ENCODE data around the gene MORF4L2.

The MORF4L2 gene

DNA sequence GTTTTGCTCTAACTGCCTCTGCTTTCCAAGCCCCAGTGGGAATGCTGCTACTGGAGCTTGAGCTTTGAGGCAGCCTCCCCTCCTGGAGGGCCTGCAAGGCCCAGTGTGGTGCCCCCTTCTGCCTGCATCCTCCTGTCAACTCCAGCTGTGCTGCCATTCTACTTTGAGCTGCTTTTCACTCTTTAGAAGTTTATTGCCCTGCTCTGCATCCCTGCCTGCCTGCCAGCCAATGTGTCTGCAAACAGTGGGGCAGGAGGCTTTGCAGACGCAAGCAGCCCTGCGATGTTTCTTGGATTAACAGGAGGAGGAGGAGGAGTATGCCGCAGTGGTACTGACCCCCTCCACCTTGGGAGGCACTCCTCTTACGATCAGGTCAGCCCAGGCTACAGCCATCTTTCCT lies 40.6 kb upstream of the MORF4L2 start:
- ChIA-PET POLR2A (no interaction called here), CTCF (no interaction called here)
- no peaks in the 10 kb centered on the region for H3K36me3 ChIP-seq (ENCODE audit: control insufficient read depth in 4 of 4, insufficient read depth in 4 of 4, low read length in 3 of 4)
- peaks cover 0 to 23% (median 17%) of the 10 kb centered on the region in 4 experiments for H3K4me1 ChIP-seq (ENCODE audit: control extremely low read depth in 1 of 4, control insufficient read depth in 4 of 4, insufficient read depth in 4 of 4, low read length in 3 of 4)
- H3K27me3 ChIP-seq (replicated peaks in 2 of 5; ENCODE audit: control insufficient read depth in 4 of 5, insufficient read depth in 5 of 5, low read length in 4 of 5), result peaks cover 0 to 24% (median 0%) of the 10 kb centered on the region in 5 experiments
- no peak overlapping the region for H3K27ac ChIP-seq (ENCODE audit: insufficient read depth in 1 of 2, low read depth in 1 of 2, low read length in 2 of 2, poor library complexity in 1 of 2, severe bottlenecking in 2 of 2)
- H3K9me3 ChIP-seq (ENCODE audit: control extremely low read depth in 1 of 5, control insufficient read depth in 4 of 5, insufficient read depth in 2 of 5, low read depth in 1 of 5, low read length in 4 of 5), result no peaks in the 10 kb centered on the region
- 92% methylated on average over 2 of the region's 4 CpGs for WGBS (ENCODE audit: insufficient coverage)
- DNase-seq, result no peak
- no peak overlapping the region for H3K4me3 ChIP-seq (ENCODE audit: control insufficient read depth in 1 of 7, extremely low read depth in 1 of 7, insufficient read depth in 4 of 7, low read depth in 2 of 7, low read length in 6 of 7)

GRCh38 chrX:103726477-103726876 lies 40.0 kb upstream of the MORF4L2 start:
- H3K4me3 ChIP-seq (ENCODE audit: control insufficient read depth in 1 of 7, extremely low read depth in 1 of 7, insufficient read depth in 4 of 7, low read depth in 2 of 7, low read length in 6 of 7), result no peak overlapping the region
- no peak overlapping the region for H3K27ac ChIP-seq (ENCODE audit: insufficient read depth in 1 of 2, low read depth in 1 of 2, low read length in 2 of 2, poor library complexity in 1 of 2, severe bottlenecking in 2 of 2)
- H3K27me3 ChIP-seq (replicated peaks in 2 of 5; ENCODE audit: control insufficient read depth in 4 of 5, insufficient read depth in 5 of 5, low read length in 4 of 5), result peaks cover 0 to 24% (median 0%) of the 10 kb centered on the region in 5 experiments
- DNase-seq, result no peak
- POLR2A ChIA-PET, result no interaction called here
- CTCF ChIA-PET, result interaction anchor here (1.0 to 1.2 kb wide), 3 partner anchors 11 to 16 kb away, joined by 3 to 4 read pairs (median 4); partner anchors contain the start of gene TMEM31
- H3K36me3 ChIP-seq (ENCODE audit: control insufficient read depth in 4 of 4, insufficient read depth in 4 of 4, low read length in 3 of 4), result no peaks in the 10 kb centered on the region
- WGBS (ENCODE audit: insufficient coverage), result 70% methylated on average over 5 of the region's 5 CpGs
- peaks cover 0 to 23% (median 17%) of the 10 kb centered on the region in 4 experiments for H3K4me1 ChIP-seq (ENCODE audit: control extremely low read depth in 1 of 4, control insufficient read depth in 4 of 4, insufficient read depth in 4 of 4, low read length in 3 of 4)
- H3K9me3 ChIP-seq (ENCODE audit: control extremely low read depth in 1 of 5, control insufficient read depth in 4 of 5, insufficient read depth in 2 of 5, low read depth in 1 of 5, low read length in 4 of 5), result no peaks in the 10 kb centered on the region

DNA sequence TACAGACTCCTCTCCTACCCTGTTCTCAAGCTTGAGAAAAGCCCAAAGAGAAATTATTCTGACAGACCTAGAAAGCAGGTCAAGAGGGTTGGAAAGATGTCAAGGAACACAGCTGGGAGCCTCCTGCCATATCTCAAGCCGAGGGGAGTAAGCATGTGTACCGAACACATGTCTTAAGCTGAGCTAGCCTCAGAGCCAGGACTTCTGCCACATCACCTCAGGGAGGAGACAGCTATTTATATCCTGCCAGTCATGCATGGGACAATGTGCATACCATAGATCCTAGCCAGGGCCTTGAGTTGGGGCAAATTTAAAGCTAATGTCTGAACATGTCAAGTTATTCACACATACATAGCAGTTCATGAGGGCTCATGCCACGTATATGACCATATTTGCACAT lies 36.0 kb upstream of the MORF4L2 start:
- no peak for DNase-seq
- Histone ChIP-seq H3K4me1 (ENCODE audit: control extremely low read depth in 1 of 4, control insufficient read depth in 4 of 4, insufficient read depth in 4 of 4, low read length in 3 of 4) (no peaks in the 10 kb centered on the region), H3K27ac (ENCODE audit: insufficient read depth in 1 of 2, low read depth in 1 of 2, low read length in 2 of 2, poor library complexity in 1 of 2, severe bottlenecking in 2 of 2) (no peak overlapping the region), H3K9me3 (ENCODE audit: control extremely low read depth in 1 of 5, control insufficient read depth in 4 of 5, insufficient read depth in 2 of 5, low read depth in 1 of 5, low read length in 4 of 5) (no peaks in the 10 kb centered on the region), H3K27me3 (replicated peaks in 2 of 5; ENCODE audit: control insufficient read depth in 4 of 5, insufficient read depth in 5 of 5, low read length in 4 of 5) (peaks cover 0 to 10% (median 0%) of the 10 kb centered on the region in 5 experiments), H3K36me3 (ENCODE audit: control insufficient read depth in 4 of 4, insufficient read depth in 4 of 4, low read length in 3 of 4) (no peaks in the 10 kb centered on the region), H3K4me3 (ENCODE audit: control insufficient read depth in 1 of 7, extremely low read depth in 1 of 7, insufficient read depth in 4 of 7, low read depth in 2 of 7, low read length in 6 of 7) (no peak overlapping the region)
- ChIA-PET POLR2A (no interaction called here), CTCF (interaction anchor here (1.5 kb wide), 1 partner anchor 11 kb away, joined by 5 read pairs; no protein-coding TSS in a partner anchor)
- WGBS (ENCODE audit: insufficient coverage), result 86% methylated on average over 2 of the region's 3 CpGs

GRCh38 chrX:103718120-103718519 lies 31.6 kb upstream of the MORF4L2 start:
- no peaks in the 10 kb centered on the region for H3K36me3 ChIP-seq (ENCODE audit: control insufficient read depth in 4 of 4, insufficient read depth in 4 of 4, low read length in 3 of 4)
- 96% methylated on average over 4 of the region's 4 CpGs for WGBS (ENCODE audit: insufficient coverage)
- no peaks in the 10 kb centered on the region for H3K9me3 ChIP-seq (ENCODE audit: control extremely low read depth in 1 of 5, control insufficient read depth in 4 of 5, insufficient read depth in 2 of 5, low read depth in 1 of 5, low read length in 4 of 5)
- no peak for DNase-seq
- H3K4me1 ChIP-seq (ENCODE audit: control extremely low read depth in 1 of 4, control insufficient read depth in 4 of 4, insufficient read depth in 4 of 4, low read length in 3 of 4), result no peaks in the 10 kb centered on the region
- ChIA-PET CTCF (no interaction called here), POLR2A (no interaction called here)
- no peak overlapping the region for H3K4me3 ChIP-seq (ENCODE audit: control insufficient read depth in 1 of 7, extremely low read depth in 1 of 7, insufficient read depth in 4 of 7, low read depth in 2 of 7, low read length in 6 of 7)
- H3K27me3 ChIP-seq (replicated peaks in 2 of 5; ENCODE audit: control insufficient read depth in 4 of 5, insufficient read depth in 5 of 5, low read length in 4 of 5), result peaks cover 0 to 4% (median 0%) of the 10 kb centered on the region in 5 experiments
- no peak overlapping the region for H3K27ac ChIP-seq (ENCODE audit: insufficient read depth in 1 of 2, low read depth in 1 of 2, low read length in 2 of 2, poor library complexity in 1 of 2, severe bottlenecking in 2 of 2)

DNA sequence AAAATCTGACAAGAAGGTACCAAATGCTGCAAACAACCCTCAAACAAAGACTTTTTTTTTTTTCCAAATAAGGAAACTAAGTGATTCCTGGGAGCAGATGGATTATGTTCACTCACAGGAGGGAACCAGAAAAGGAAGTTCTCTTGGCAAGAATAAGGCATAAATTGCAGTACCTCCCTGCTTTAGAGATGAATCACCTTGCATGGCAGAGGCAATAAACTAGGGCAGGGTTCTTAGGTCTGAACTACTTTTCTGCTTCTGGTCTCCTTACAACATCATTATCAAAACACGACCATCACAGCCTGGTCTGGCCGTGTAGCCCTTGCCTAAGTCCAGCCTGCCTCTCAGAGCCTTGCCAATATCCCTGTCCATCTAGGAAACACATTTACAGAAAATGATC lies 30.5 kb upstream of the MORF4L2 start:
- CTCF ChIA-PET, result no interaction called here

GRCh38 chrX:103710609-103711008 lies 24.1 kb upstream of the MORF4L2 start, which contains the start of gene TMEM31:
TSS of gene TMEM31 (plus strand) at chrX:103710909. CDS start at chrX:103712259, 1,350 bp downstream.
- no peaks in the 10 kb centered on the region for H3K9me3 ChIP-seq (ENCODE audit: control extremely low read depth in 1 of 5, control insufficient read depth in 4 of 5, insufficient read depth in 2 of 5, low read depth in 1 of 5, low read length in 4 of 5)
- WGBS (ENCODE audit: insufficient coverage), result 95% methylated on average over 4 of the region's 5 CpGs
- CTCF ChIA-PET, result interaction anchor here (0.7 to 7.9 kb wide), 9 partner anchors 9 to 237 kb away, joined by 3 to 58 read pairs (median 5); partner anchors contain the start of gene PLP1
- POLR2A ChIA-PET, result interaction anchor here (0.6 kb wide), 1 partner anchor 46 kb away, joined by 3 read pairs; no protein-coding TSS in a partner anchor
- no peaks in the 10 kb centered on the region for H3K27me3 ChIP-seq (replicated peaks in 2 of 5; ENCODE audit: control insufficient read depth in 4 of 5, insufficient read depth in 5 of 5, low read length in 4 of 5)
- H3K27ac ChIP-seq (ENCODE audit: insufficient read depth in 1 of 2, low read depth in 1 of 2, low read length in 2 of 2, poor library complexity in 1 of 2, severe bottlenecking in 2 of 2), result no peak within 1 kb of the TSS
- H3K4me1 ChIP-seq (ENCODE audit: control extremely low read depth in 1 of 4, control insufficient read depth in 4 of 4, insufficient read depth in 4 of 4, low read length in 3 of 4), result no peaks in the 10 kb centered on the region
- no peak within 1 kb of the TSS for H3K4me3 ChIP-seq (ENCODE audit: control insufficient read depth in 1 of 7, extremely low read depth in 1 of 7, insufficient read depth in 4 of 7, low read depth in 2 of 7, low read length in 6 of 7)
- no peaks in the 10 kb centered on the region for H3K36me3 ChIP-seq (ENCODE audit: control insufficient read depth in 4 of 4, insufficient read depth in 4 of 4, low read length in 3 of 4)
- no peak for DNase-seq

More for the DNA sequence above, 30.5 kb upstream of the MORF4L2 start:
- POLR2A ChIA-PET, result no interaction called here
- Histone ChIP-seq H3K4me1 (ENCODE audit: control extremely low read depth in 1 of 4, control insufficient read depth in 4 of 4, insufficient read depth in 4 of 4, low read length in 3 of 4) (no peaks in the 10 kb centered on the region), H3K9me3 (ENCODE audit: control extremely low read depth in 1 of 5, control insufficient read depth in 4 of 5, insufficient read depth in 2 of 5, low read depth in 1 of 5, low read length in 4 of 5) (no peaks in the 10 kb centered on the region), H3K4me3 (ENCODE audit: control insufficient read depth in 1 of 7, extremely low read depth in 1 of 7, insufficient read depth in 4 of 7, low read depth in 2 of 7, low read length in 6 of 7) (no peak overlapping the region), H3K36me3 (ENCODE audit: control insufficient read depth in 4 of 4, insufficient read depth in 4 of 4, low read length in 3 of 4) (no peaks in the 10 kb centered on the region), H3K27me3 (replicated peaks in 2 of 5; ENCODE audit: control insufficient read depth in 4 of 5, insufficient read depth in 5 of 5, low read length in 4 of 5) (no peaks in the 10 kb centered on the region), H3K27ac (ENCODE audit: insufficient read depth in 1 of 2, low read depth in 1 of 2, low read length in 2 of 2, poor library complexity in 1 of 2, severe bottlenecking in 2 of 2) (no peak overlapping the region)
- WGBS (ENCODE audit: insufficient coverage), result 85% methylated on average over 2 of the region's 2 CpGs
- DNase-seq, result no peak

DNA sequence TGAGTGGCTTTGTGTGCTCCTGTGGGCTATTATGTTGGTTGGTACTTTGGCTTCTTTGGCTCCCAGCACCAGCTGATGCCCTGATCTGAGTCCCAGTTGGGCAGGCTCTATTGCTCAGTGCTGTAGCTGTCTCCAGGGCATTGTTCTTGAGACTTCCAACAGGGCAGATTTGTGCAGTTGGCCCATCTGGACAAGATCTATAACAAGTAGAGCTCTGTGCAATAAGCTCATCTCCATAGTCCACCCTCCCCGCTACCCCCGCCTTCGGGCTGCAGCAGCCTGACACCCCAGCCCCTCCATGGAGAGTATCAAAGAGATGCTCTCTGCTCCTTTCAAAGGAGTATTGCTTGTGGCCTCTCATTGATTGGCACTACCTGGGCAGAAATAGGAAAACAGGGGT lies 18.4 kb upstream of the MORF4L2 start:
- CTCF ChIA-PET, result no interaction called here
- Histone ChIP-seq H3K36me3 (ENCODE audit: control insufficient read depth in 4 of 4, insufficient read depth in 4 of 4, low read length in 3 of 4) (no peaks in the 10 kb centered on the region), H3K27ac (ENCODE audit: insufficient read depth in 1 of 2, low read depth in 1 of 2, low read length in 2 of 2, poor library complexity in 1 of 2, severe bottlenecking in 2 of 2) (no peak overlapping the region), H3K4me3 (ENCODE audit: control insufficient read depth in 1 of 7, extremely low read depth in 1 of 7, insufficient read depth in 4 of 7, low read depth in 2 of 7, low read length in 6 of 7) (no peak overlapping the region), H3K9me3 (ENCODE audit: control extremely low read depth in 1 of 5, control insufficient read depth in 4 of 5, insufficient read depth in 2 of 5, low read depth in 1 of 5, low read length in 4 of 5) (no peaks in the 10 kb centered on the region), H3K4me1 (ENCODE audit: control extremely low read depth in 1 of 4, control insufficient read depth in 4 of 4, insufficient read depth in 4 of 4, low read length in 3 of 4) (no peaks in the 10 kb centered on the region), H3K27me3 (replicated peaks in 2 of 5; ENCODE audit: control insufficient read depth in 4 of 5, insufficient read depth in 5 of 5, low read length in 4 of 5) (no peaks in the 10 kb centered on the region)
- 100% methylated on average over 3 of the region's 3 CpGs for WGBS (ENCODE audit: insufficient coverage)
- POLR2A ChIA-PET, result no interaction called here
- DNase-seq, result no peak
